LHCN-M2 (cell line): ENCODE measurements around the gene ANKRD50. TPM values are rescaled to one million over a fixed set of nuclear protein-coding genes. Genes with fewer than 3 reads are reported as not detected.

ENCODE experiments used
- DNase-seq: peaks from one replicate; pipeline ENCODE4 v3.0.0-alpha.2; 2012; ENCODE audit warnings: low read depth
- total RNA-seq: library from RNA; depleted of rRNA; stranded (reverse); fragments of >200 nt; gene quantifications from 2 replicates; pipeline ENCODE4 v1.2.3, GENCODE V29; 2014

Gene ANKRD50
- total RNA-seq, 1 experiment from 2014 or later = 16.3 TPM

DNA sequence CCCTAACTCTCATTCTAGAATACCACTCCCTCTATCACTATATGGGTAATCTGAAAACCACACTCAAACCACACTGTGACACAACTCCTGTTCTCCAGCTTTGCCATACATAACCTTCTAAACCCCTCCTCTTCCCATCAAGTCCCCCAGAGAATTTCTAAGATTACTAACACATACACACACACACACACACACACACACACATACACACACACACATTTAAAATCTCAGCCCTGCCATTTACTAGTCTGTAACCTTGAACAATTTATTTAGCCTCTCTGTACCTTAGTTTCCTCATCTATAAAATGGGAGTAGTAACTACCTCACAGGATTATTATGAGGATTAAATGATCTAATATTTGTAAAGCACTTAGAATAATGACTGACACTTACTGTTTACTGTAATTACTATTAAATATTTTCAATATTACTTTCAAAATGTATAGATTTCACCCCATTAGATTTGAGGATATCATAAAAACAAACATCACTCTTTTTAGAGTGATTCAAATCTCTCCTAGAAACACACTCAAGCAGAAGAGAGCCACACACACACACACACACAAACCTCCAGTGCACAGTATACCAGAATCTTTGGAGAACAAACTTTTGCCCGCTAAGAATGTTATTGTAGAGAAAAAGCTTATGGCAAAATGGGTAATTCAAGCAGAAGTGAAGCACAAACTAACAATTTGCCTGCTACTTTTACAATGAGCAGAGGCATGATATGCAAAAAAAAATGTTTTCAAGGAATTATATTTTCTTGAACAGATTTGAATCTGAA, 3.8 kb downstream of the ANKRD50 start:
- DNase-seq = peak; percentile 41

DNA sequence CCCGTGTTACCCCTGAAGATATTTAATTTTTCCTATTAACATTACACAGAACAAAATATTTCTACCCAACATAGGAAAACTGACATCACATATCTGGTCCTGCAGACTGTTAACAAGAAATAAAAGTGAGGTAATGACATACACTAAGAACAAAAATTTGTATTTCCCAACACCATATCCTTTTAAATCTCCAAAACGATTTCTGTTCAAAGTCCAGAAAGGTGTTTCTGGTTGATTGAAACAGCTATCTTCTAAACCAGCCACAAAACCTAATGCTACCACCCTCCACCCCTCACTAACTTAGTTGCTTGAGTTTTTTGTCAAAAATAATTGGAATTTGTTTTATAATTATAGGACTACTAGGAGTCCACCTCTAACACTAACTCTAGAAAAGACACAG, 7.1 kb downstream of the ANKRD50 start:
- DNase-seq = no peak

DNA sequence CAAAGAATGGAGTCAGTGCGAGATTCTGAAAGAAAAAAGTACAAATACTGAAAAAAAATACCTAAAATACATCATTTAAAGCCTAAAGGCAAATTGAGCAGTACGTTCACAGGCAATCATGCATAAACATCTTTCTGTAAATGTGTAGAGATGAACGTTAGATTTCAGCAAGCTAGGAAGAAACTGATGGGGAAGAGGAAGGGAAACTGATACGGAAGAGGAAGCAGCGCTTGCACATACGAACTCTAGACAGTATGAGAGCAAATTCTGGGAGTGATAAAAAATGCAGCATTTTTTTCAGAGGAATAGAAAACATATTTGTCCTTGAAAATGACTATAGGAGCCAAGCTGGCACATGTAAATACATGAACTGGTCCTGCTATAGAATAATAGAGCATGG, 9.4 kb downstream of the ANKRD50 start:
- no peak for DNase-seq

DNA sequence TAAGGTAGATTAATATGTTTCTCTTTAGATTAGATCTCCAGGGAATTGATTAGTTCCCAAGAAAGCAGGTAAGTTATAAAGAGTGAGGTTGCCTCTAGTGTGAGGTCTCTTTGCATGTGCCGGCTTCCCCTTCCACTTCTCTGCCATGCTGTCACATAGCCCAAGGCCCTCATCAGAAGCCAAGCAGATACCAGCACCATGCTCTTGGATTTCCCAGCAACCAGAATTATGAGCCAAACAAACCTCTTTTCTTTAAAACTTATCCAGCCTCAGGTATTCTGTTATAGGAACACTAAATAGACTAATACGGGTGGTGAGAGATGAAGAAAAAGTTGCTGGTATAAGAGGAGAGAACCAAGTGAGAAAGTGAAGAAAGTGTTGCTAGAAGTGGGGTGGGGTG, 15.1 kb downstream of the ANKRD50 start:
- no peak for DNase-seq

DNA sequence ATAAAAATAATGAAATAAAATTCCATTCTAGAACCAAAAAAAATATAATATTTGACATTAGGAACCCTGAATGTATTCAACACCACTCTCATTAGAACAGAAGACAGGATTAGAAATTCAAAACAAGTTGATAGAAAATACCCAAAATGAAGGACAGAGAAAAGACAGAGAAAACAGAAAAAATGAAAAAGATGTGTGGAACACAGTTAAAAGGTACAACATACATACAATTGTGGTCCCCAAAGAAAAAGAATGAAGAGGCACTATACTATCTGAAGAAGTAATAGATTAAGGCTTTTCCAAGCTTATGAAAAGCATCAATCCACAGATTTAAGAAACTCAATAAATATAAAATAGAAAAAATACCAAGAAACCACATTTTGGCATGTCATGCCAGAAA, 16.4 kb downstream of the ANKRD50 start:
- DNase-seq = no peak

DNA sequence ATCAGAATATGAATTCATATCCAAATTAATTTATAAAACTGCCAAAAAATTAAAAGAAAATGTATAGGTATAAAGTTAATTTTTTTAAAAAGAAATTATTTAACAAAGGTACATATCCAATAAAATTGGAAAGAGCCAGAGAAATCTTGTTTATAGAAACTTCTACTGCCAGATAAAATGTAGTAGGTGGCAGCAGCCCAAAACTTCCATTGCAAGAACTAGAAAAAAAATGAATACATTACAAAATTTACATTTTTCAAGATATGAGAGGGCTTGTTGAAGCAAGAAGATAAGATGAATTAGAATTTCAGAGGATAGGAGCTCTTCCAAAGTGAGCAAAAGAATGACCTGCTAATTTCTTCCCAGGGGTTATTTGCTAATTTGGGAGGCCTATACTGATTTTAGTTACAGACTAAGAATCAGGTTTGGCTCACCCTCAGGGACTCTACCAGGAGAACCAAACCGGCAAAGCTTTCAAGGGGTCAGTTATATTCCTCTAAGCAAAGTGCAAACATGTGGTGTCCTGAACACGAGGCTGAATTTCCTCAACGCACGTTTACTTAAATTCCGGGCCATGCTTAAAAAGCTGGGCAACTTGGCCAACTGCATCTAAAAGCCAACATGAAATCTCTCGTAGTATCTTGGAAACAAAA, 17.5 kb downstream of the ANKRD50 start:
- no peak for DNase-seq

DNA sequence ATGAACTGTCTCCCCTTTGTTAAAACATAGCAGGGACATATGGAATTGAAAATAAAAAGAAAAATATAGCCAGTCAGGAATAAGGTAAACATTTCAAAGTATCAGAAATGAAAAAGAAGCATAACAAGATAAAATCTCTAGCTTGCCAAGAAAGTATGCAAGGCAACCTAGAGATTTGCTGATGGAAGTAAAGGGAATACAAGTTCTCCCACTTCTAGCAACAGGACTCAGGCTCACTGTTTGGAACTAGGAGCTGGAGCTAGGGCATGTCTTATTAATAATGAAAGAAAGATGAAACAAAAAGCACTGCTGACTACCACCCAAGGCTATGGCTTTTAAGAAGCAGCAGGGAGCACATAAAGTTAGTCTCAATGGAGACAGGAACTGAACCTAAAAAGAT, 18.2 kb downstream of the ANKRD50 start:
- no peak for DNase-seq

DNA sequence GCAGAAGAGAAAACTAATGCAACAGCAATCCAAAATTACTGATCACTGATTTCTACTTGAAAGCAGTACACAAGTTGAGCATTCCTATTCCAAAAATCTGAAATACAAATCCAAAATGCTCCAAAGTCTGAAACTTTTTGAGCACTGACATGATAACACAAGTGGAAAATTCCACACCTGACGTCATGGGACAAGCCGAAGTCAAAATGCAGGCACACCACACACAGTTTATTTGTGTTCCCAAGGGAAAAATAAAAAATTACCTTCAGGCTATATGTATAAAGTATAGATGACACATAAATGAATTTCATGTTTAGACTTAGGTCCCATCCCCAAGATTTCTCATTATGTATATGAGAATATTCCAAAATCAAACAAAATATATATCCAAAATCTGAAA, 20.7 kb downstream of the ANKRD50 start:
- no peak for DNase-seq

DNA sequence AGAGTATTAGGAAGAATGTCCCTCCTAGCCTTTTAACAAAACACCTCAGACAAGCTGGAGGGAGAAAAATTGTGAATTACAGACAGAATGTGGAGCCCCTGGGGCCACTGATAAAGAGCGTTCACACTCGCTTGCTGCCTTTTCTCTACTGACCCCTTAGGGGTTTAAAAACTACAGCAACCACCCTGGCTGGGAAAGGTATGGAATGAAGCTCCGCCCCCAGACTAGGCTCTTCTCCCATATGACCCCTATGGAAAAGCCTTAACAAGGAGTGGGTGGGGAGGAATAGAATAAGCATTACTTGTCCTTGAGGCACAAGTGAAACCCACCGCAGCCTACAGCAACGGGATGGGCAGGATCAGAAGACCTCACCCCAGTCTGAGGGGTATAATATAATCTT, 26.3 kb downstream of the ANKRD50 start:
- no peak for DNase-seq

DNA sequence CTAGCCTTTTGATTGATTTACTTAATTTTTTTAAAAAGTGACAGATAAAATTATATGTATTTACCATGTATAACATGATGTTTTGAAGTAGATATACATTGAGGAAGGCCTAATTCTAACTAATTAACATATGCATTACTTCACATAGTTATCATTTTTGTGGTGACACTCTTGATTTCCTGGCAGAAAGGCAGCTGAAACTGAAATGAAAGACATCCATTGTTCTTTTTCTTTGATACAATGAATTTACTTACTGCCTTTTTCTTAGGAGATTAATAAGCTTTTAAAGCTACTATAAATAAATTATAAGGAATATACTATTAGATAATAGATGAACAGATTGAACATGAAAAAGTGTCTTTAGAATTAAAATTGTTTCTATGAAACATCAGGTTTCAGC, 26.7 kb downstream of the ANKRD50 start:
- no peak for DNase-seq

DNA sequence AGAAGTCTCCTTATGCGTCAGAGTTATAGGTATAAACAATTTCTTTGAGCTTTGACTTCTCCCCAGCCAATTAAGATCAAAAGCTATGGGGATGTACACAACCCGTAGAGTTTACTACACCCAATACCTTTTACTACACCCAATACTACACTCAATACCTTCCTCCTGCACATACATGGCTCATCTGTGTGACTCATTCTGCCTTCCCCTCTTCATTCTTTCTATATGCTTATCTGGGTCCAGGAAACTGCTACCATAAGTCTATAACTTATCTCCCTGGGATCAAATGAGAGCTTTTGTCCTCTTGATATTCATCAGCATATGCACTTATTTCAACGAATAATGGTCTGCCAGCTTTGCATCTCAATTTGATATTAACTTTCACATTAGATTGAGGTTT, 28.2 kb downstream of the ANKRD50 start:
- no peak for DNase-seq

DNA sequence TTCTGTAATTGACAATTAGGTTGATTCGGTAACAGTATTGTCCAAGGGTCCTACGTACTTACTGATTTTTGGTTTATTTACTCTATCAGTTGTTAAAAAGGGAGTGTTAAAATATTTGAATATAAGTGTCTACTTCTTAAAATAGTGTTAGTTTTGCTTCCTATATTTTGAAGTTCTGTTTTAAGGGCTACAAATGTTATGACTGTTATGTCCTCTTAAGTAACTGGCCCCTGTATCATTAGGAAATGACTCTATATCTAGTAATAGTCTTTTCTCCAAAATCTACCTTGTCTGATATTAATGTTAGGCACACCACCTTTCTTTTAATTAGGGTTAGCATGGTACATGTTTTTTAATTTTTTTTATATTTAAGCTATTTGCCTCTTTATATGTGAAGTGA, 30.1 kb downstream of the ANKRD50 start:
- no peak for DNase-seq

DNA sequence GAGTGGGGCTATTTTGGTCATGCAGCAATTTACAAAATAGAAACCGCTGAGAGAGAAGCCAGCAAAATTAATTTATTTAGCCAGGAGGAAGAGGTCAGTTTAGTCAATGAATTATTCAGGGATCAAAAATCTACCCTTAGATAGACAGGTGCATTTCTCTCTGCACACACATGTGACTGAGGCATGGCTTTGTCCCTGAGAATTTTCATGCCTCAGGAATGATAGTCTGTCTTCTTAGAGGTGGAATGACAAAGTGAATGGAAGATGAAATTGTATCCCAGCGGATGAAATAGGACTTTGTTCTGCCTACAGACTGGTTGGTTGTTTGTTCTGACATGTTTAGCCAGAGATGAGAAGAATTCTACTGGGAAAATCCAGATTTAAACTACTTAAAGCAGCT, 46.0 kb downstream of the ANKRD50 start:
- DNase-seq = no peak

DNA sequence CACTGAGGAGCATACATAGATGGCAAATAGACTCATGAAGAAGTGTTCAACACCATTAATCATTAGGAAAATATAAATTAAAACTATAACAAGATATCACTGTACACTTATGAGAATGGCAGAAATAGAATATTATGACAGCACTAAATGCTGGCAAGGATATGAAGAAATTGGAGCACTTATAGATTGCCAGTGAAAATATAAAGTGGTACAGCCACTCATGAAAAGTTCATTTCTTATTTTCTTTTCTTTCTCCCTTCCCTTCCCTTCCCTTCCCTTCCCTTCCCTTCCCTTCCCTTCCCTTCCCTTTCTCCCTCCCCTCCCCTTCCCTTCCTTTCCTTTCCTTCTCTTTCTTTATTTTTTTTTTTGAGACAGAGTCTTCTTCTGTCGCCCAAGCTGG, 53.7 kb downstream of the ANKRD50 start:
- no peak for DNase-seq

DNA sequence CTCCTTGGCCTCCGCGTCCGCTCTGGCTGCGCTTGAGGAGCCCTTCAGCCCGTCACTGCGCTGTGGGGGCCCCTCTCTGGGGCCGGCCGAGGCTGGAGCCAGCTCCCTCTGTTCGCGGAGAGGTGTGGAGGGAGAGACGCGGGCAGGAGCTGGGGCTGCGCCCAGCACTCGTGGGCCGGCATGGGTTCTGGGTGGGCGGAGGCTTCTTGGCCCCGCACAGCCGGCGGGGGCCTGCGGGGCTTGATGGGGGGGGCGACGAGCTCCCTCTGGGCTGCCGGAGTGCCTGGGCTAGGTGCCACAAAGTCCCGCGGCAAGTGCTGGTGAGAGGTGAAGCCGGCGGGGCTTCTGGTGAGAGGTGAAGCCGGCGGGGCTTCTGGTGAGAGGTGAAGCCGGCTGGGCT, 61.9 kb downstream of the ANKRD50 start:
- no peak for DNase-seq

DNA sequence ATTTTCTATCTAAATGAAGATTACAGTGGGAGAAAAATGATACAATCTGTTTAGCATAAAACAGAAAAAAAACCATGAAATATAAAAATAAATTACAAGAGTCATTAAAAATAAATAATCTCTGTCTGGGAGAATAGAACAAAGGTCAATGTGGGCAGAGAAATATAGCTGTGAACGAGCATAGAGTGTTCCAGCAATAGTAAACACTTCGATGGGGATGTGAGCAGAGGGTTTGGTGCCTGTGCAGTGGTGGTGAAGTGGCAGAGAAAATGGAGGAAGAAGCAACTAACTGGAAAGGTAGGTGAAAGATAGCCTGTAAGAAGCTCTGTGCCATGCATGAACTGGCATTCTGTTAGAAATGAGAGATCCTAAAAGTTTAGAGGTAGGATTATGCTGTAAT, 64.9 kb downstream of the ANKRD50 start:
- no peak for DNase-seq

DNA sequence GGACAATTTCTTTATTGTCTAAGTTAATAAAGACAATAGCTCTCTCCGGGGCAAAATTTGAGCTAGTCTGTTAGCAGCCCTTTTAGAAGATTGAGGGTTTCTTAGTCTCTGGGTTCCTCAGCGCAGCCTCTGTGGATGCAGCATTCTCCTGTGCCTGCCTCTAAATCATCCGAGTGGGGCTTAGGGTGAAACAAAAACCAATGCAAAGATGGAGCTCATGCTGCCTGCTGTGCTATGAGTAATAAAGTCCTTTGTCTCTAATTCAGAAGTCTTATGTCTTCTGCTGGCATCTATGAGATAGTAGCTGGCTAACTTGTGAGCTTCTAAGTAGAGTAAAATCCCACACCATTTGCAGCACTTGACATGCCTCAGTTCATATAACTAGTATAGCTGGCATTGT, 67.9 kb downstream of the ANKRD50 start:
- DNase-seq = no peak

DNA sequence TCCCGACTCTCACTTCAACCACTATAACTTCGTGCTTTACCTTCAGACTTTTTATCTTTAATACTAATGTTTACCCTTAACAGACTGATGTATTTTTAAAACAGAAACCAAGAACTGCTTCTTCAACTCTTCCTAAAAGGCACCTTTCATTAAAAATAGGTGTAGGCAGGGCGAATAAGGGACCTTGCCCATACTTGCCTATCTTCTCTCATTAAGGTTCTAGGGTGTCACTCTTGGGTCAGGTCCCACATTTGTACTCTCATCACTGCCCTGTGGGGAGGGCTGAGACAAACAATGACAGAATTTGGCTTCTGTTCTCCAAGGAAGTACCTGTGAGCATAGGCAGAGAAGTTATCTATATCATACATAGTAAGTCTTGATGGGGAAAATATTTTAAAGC, 69.7 kb downstream of the ANKRD50 start:
- no peak for DNase-seq

DNA sequence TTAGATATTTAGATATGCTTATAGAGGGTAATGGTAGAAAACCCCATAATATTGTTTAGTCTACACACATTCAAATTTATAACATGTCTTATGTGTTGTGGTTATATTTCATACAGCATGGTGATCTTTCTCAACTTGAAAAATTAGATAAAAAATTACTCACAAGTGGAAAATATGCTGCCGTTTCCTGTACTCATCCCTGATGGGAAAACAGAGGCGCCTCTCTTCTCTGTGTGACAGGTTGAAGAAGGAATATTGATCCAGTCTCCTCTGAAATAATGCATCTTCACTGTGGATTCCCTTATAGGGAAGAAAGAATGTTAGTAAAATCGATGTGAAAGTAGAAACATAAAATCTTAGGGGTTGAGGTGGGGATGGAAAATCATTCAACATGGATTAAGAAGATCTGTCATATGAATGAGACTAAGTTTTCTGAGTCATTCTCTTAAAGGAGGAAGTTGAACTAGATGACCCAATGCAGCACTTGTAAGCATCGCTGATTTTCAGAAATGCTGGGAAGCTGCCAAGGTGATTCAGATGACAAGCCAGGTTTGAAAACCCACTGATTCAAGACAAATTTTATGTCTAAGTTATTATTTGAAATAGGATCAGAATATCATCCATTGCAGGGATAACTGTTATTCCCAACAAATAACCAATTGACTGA, 70.7 kb downstream of the ANKRD50 start:
- DNase-seq = peak; percentile 86

DNA sequence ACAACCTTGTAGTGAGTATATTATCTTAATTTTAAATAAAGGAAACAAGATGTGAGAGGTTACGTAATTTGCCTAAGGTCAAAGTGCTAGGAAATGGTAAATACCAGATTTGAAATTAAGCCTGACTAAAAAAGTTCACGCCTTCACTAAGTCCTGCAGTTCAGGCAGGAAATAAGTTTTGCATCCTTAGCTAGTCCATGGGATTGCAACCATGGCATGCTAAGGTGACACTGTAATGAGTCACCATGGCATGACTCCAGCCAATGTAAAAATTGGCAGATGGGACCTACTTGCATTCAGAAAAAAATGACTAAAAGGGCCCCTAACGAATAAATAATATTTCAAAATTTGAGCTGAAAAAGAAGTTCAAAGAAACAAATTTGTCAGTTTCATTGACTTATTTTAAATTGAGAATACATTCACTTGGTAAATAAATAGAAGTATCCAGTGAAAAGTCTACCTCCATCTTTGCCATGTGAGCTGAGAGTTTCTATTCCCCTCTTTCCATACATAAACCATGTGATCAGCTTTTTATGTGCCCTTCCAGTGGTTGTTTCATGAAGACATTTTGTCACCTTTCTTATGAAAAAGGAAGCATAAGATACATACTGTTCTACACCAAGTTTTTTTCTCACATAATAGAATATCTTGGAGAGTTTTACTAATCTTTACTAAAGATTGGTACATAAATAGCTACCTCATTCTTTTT, 72.4 kb downstream of the ANKRD50 start:
- DNase-seq = peak; percentile 92

DNA sequence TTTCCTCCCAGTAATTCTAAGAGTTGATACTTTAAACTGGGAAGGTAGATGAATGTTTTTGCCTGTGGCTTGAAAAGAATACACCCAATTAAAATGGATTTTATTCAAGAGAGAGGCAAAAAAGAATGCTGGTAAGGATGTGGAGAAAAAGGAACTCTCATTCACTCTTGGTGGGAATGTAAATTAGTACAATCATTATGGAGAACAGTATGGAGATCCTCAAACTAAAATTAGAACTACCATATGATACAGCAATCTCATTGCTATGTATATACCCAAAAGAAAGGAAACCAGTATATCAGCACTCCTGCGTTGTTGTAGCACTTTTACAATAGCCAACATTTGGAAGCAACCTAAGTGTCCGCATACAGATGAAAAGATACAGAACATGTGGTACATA, 75.2 kb downstream of the ANKRD50 start:
- no peak for DNase-seq

DNA sequence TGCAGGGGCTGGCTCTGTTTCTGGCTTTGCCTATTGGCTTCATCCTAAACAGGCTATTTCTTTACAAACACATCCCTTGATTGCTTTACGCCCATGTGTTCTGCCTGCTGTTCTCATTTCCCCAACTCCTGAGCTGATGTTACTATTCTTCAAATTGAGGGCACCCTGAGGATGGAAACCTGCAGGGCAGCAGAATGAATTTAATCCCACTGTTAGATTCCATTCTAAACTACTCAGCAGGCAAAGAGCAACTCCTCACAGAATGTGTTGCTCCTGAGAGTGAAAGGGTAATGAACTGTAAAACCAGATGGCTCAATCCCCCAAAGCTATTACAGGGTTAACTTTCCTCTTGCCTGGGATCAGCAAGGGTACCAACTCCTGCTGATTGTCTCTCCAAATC, 75.7 kb downstream of the ANKRD50 start:
- no peak for DNase-seq
